Measurements from ENCODE around the gene EXOC1.

EXOC1 gene

GRCh38 chr4:55876387-55876786 is 22.9 kb downstream of the EXOC1 start:
- no peaks in the 10 kb centered on the region for H3K79me2 ChIP-seq (ENCODE audit: control insufficient read depth, insufficient read depth, low read length, unreplicated experiment)
- no peak overlapping the region for H3K27ac ChIP-seq (ENCODE audit: low read depth, low read length)
- H3K4me1 ChIP-seq (ENCODE audit: control insufficient read depth, insufficient read depth, low read length, unreplicated experiment): no peaks in the 10 kb centered on the region
- peaks cover 15% of the 10 kb centered on the region for H3K36me3 ChIP-seq (ENCODE audit: insufficient read depth, low read length)
- H2AFZ ChIP-seq (ENCODE audit: low read length, unreplicated experiment): no peak overlapping the region
- H3K27me3 ChIP-seq (ENCODE audit: insufficient read depth, low read length): no peaks in the 10 kb centered on the region
- H3K4me3 ChIP-seq (ENCODE audit: low read depth, low read length): no peak overlapping the region

- no peaks in the 10 kb centered on the region for H3K4me1 ChIP-seq (ENCODE audit: control insufficient read depth, insufficient read depth, low read length, unreplicated experiment)
Measured at GRCh38 chr4:55879224-55879623, 25.8 kb downstream of the EXOC1 start.

GRCh38 chr4:55880652-55881280 is 27.3 kb downstream of the EXOC1 start:
- Histone ChIP-seq H3K4me1 (ENCODE audit: control insufficient read depth, insufficient read depth, low read length, unreplicated experiment) (no peaks in the 10 kb centered on the region), H3K36me3 (ENCODE audit: insufficient read depth, low read length) (peaks cover 9% of the 10 kb centered on the region), H3K27ac (ENCODE audit: low read depth, low read length) (no peak overlapping the region), H2AFZ (ENCODE audit: low read length, unreplicated experiment) (no peak overlapping the region), H3K27me3 (ENCODE audit: insufficient read depth, low read length) (no peaks in the 10 kb centered on the region), H3K79me2 (ENCODE audit: control insufficient read depth, insufficient read depth, low read length, unreplicated experiment) (no peaks in the 10 kb centered on the region), H3K4me3 (ENCODE audit: low read depth, low read length) (no peak overlapping the region)

More at GRCh38 chr4:55879224-55879623, 25.8 kb downstream of the EXOC1 start:
- Histone ChIP-seq H3K79me2 (ENCODE audit: control insufficient read depth, insufficient read depth, low read length, unreplicated experiment) (no peaks in the 10 kb centered on the region), H3K27ac (ENCODE audit: low read depth, low read length) (no peak overlapping the region), H3K4me3 (ENCODE audit: low read depth, low read length) (no peak overlapping the region), H3K36me3 (ENCODE audit: insufficient read depth, low read length) (peaks cover 15% of the 10 kb centered on the region), H2AFZ (ENCODE audit: low read length, unreplicated experiment) (no peak overlapping the region), H3K27me3 (ENCODE audit: insufficient read depth, low read length) (no peaks in the 10 kb centered on the region)

GRCh38 chr4:55884093-55884850 is 30.8 kb downstream of the EXOC1 start:
- Histone ChIP-seq H3K27me3 (ENCODE audit: insufficient read depth, low read length) (no peaks in the 10 kb centered on the region), H3K27ac (ENCODE audit: low read depth, low read length) (no peak overlapping the region), H3K4me3 (ENCODE audit: low read depth, low read length) (no peak overlapping the region), H2AFZ (ENCODE audit: low read length, unreplicated experiment) (no peak overlapping the region), H3K79me2 (ENCODE audit: control insufficient read depth, insufficient read depth, low read length, unreplicated experiment) (no peaks in the 10 kb centered on the region), H3K4me1 (ENCODE audit: control insufficient read depth, insufficient read depth, low read length, unreplicated experiment) (no peaks in the 10 kb centered on the region), H3K36me3 (ENCODE audit: insufficient read depth, low read length) (peaks cover 5% of the 10 kb centered on the region; the same call in 1 of the 2 replicates)

GRCh38 chr4:55884851-55885219 is 31.4 kb downstream of the EXOC1 start:
- H3K27ac ChIP-seq (ENCODE audit: low read depth, low read length): no peak overlapping the region
- no peak overlapping the region for H3K4me3 ChIP-seq (ENCODE audit: low read depth, low read length)
- no peaks in the 10 kb centered on the region for H3K27me3 ChIP-seq (ENCODE audit: insufficient read depth, low read length)
- H3K4me1 ChIP-seq (ENCODE audit: control insufficient read depth, insufficient read depth, low read length, unreplicated experiment): no peaks in the 10 kb centered on the region
- no peaks in the 10 kb centered on the region for H3K79me2 ChIP-seq (ENCODE audit: control insufficient read depth, insufficient read depth, low read length, unreplicated experiment)
- peaks cover 5% of the 10 kb centered on the region; the same call in 1 of the 2 replicates for H3K36me3 ChIP-seq (ENCODE audit: insufficient read depth, low read length)
- no peak overlapping the region for H2AFZ ChIP-seq (ENCODE audit: low read length, unreplicated experiment)

- H3K79me2 ChIP-seq (ENCODE audit: control insufficient read depth, insufficient read depth, low read length, unreplicated experiment): no peaks in the 10 kb centered on the region
- H2AFZ ChIP-seq (ENCODE audit: low read length, unreplicated experiment): no peak overlapping the region
- no peaks in the 10 kb centered on the region for H3K4me1 ChIP-seq (ENCODE audit: control insufficient read depth, insufficient read depth, low read length, unreplicated experiment)
- no peak overlapping the region for H3K4me3 ChIP-seq (ENCODE audit: low read depth, low read length)
- H3K27me3 ChIP-seq (ENCODE audit: insufficient read depth, low read length): no peaks in the 10 kb centered on the region
- H3K27ac ChIP-seq (ENCODE audit: low read depth, low read length): no peak overlapping the region
- peaks cover 5% of the 10 kb centered on the region; the same call in 1 of the 2 replicates for H3K36me3 ChIP-seq (ENCODE audit: insufficient read depth, low read length)
Measured at GRCh38 chr4:55887594-55887993, 34.1 kb downstream of the EXOC1 start.

- Histone ChIP-seq H3K4me1 (ENCODE audit: control insufficient read depth, insufficient read depth, low read length, unreplicated experiment) (peaks cover 10% of the 10 kb centered on the region), H3K27me3 (ENCODE audit: insufficient read depth, low read length) (no peaks in the 10 kb centered on the region), H3K27ac (ENCODE audit: low read depth, low read length) (no peak overlapping the region)
Measured at GRCh38 chr4:55892156-55892555, 38.7 kb downstream of the EXOC1 start.

DNA sequence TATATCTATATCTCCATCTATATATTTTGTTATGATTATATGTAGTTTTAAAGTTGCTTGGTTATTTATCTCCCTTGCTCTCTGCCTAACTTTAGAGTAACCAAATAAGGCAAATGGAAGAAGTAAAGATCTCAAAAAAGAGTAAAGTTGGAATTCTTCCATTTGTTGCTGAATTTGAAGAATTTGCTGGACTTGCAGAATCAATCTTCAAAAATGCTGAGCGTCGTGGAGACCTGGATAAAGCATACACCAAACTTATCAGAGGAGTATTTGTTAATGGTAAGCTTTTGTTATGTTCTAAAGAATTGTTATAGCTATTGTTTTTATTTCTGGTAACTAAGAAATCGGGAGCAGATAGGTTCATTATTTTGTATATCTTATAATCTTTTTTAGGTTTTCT is 43.2 kb downstream of the EXOC1 start:
- Histone ChIP-seq H3K36me3 (ENCODE audit: insufficient read depth, low read length) (peaks cover 21% of the 10 kb centered on the region), H3K4me1 (ENCODE audit: control insufficient read depth, insufficient read depth, low read length, unreplicated experiment) (peaks cover 10% of the 10 kb centered on the region), H3K27me3 (ENCODE audit: insufficient read depth, low read length) (no peaks in the 10 kb centered on the region), H2AFZ (ENCODE audit: low read length, unreplicated experiment) (no peak overlapping the region), H3K27ac (ENCODE audit: low read depth, low read length) (no peak overlapping the region), H3K79me2 (ENCODE audit: control insufficient read depth, insufficient read depth, low read length, unreplicated experiment) (no peaks in the 10 kb centered on the region), H3K4me3 (ENCODE audit: low read depth, low read length) (no peak overlapping the region)

More at GRCh38 chr4:55892156-55892555, 38.7 kb downstream of the EXOC1 start:
- Histone ChIP-seq H2AFZ (ENCODE audit: low read length, unreplicated experiment) (no peak overlapping the region), H3K36me3 (ENCODE audit: insufficient read depth, low read length) (peaks cover 14% of the 10 kb centered on the region), H3K79me2 (ENCODE audit: control insufficient read depth, insufficient read depth, low read length, unreplicated experiment) (no peaks in the 10 kb centered on the region), H3K4me3 (ENCODE audit: low read depth, low read length) (no peak overlapping the region)

- Histone ChIP-seq H3K79me2 (ENCODE audit: control insufficient read depth, insufficient read depth, low read length, unreplicated experiment) (no peaks in the 10 kb centered on the region), H3K36me3 (ENCODE audit: insufficient read depth, low read length) (peaks cover 28% of the 10 kb centered on the region), H3K4me1 (ENCODE audit: control insufficient read depth, insufficient read depth, low read length, unreplicated experiment) (peaks cover 19% of the 10 kb centered on the region), H3K27me3 (ENCODE audit: insufficient read depth, low read length) (no peaks in the 10 kb centered on the region), H3K4me3 (ENCODE audit: low read depth, low read length) (no peak overlapping the region), H3K27ac (ENCODE audit: low read depth, low read length) (no peak overlapping the region), H2AFZ (ENCODE audit: low read length, unreplicated experiment) (no peak overlapping the region)
Measured at GRCh38 chr4:55902677-55903076, 49.2 kb downstream of the EXOC1 start.

GRCh38 chr4:55903577-55903976 is 50.1 kb downstream of the EXOC1 start:
- no peaks in the 10 kb centered on the region for H3K27me3 ChIP-seq (ENCODE audit: insufficient read depth, low read length)
- peaks cover 28% of the 10 kb centered on the region for H3K36me3 ChIP-seq (ENCODE audit: insufficient read depth, low read length)
- no peak overlapping the region for H3K4me3 ChIP-seq (ENCODE audit: low read depth, low read length)
- no peak overlapping the region for H2AFZ ChIP-seq (ENCODE audit: low read length, unreplicated experiment)
- H3K27ac ChIP-seq (ENCODE audit: low read depth, low read length): peak overlapping the region; percentile 7; the same call in 1 of the 2 replicates
- peaks cover 19% of the 10 kb centered on the region for H3K4me1 ChIP-seq (ENCODE audit: control insufficient read depth, insufficient read depth, low read length, unreplicated experiment)
- no peaks in the 10 kb centered on the region for H3K79me2 ChIP-seq (ENCODE audit: control insufficient read depth, insufficient read depth, low read length, unreplicated experiment)

DNA sequence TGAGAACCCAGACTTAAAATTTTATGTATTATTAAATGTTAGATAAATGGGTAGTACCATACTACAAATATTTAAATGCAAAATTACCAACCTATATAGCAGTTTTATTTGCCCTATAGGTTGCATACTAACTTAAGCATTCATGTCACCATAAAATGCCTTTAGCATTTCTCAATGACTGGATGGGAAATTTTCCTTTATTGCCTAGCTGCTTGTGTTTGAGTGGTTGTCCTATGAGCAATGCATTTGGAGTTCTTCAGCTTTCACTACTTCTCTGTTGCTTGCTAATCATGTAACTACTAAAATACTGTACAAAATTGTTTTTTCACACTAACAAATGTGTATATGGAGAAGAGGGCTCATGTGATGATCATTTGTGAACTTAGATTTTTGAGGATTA is 51.1 kb downstream of the EXOC1 start:
- H3K79me2 ChIP-seq (ENCODE audit: control insufficient read depth, insufficient read depth, low read length, unreplicated experiment): no peaks in the 10 kb centered on the region
- H3K36me3 ChIP-seq (ENCODE audit: insufficient read depth, low read length): peaks cover 28% of the 10 kb centered on the region

More for the DNA sequence above, 51.1 kb downstream of the EXOC1 start:
- H3K27ac ChIP-seq (ENCODE audit: low read depth, low read length): no peak overlapping the region
- H3K4me3 ChIP-seq (ENCODE audit: low read depth, low read length): no peak overlapping the region
- H2AFZ ChIP-seq (ENCODE audit: low read length, unreplicated experiment): no peak overlapping the region
- H3K27me3 ChIP-seq (ENCODE audit: insufficient read depth, low read length): no peaks in the 10 kb centered on the region
- H3K4me1 ChIP-seq (ENCODE audit: control insufficient read depth, insufficient read depth, low read length, unreplicated experiment): peaks cover 19% of the 10 kb centered on the region
